HepG2 (cell line): Measurements from ENCODE around the gene AK4. TPM values are rescaled to one million over a fixed set of nuclear protein-coding genes. Genes with fewer than 3 reads are reported as not detected.

Experiments used
- AGO2 ChIP-seq: fragments of 200-400 bp; formaldehyde crosslinking; optimal IDR thresholded peaks from 2 replicates; pipeline ENCODE3; 2017; ENCODE audit warnings: mild to moderate bottlenecking, low read depth, low read length, moderate library complexity
- CEBPG ChIP-seq: IDR thresholded peaks from 2 replicates; pipeline ENCODE4 v1.6.1; 2016
- DNMT3B ChIP-seq: conservative IDR thresholded peaks from 2 replicates; pipeline ENCODE4 v1.6.1; 2016; ENCODE audit warnings: missing biosample characterization, control low read depth
- GZF1 ChIP-seq: sonication (generic); formaldehyde crosslinking; IDR thresholded peaks from 2 replicates; pipeline ENCODE4 v1.5.1; 2020; ENCODE audit warnings: mild to moderate bottlenecking, missing genetic modification reagents
- HNRNPUL1 ChIP-seq: fragments of 200-400 bp; formaldehyde crosslinking; IDR thresholded peaks from 2 replicates; pipeline ENCODE4 v1.6.1; 2017; ENCODE audit warnings: low read depth, mild to moderate bottlenecking, low read length, moderate library complexity
- HOXA5 ChIP-seq: sonication (generic); formaldehyde crosslinking; IDR thresholded peaks from 2 replicates; pipeline ENCODE4 v1.4.0; 2020; ENCODE audit warnings: missing genetic modification reagents
- KDM2A ChIP-seq: sonication (generic); formaldehyde crosslinking; IDR thresholded peaks from 2 replicates; pipeline ENCODE4 v1.4.0; 2020; ENCODE audit warnings: low read depth, missing genetic modification reagents, borderline replicate concordance
- MAX ChIP-seq: IDR thresholded peaks from 2 replicates; pipeline ENCODE4 v1.6.1; 2012; ENCODE audit warnings: inconsistent platforms
- PATZ1 ChIP-seq: sonication (generic); formaldehyde crosslinking; IDR thresholded peaks from 2 replicates; pipeline ENCODE4 v1.4.0; 2020; ENCODE audit warnings: missing genetic modification reagents
- RBAK ChIP-seq: sonication (generic); formaldehyde crosslinking; IDR thresholded peaks from 2 replicates; pipeline ENCODE4 v1.5.1; 2020; ENCODE audit warnings: mild to moderate bottlenecking, missing genetic modification reagents
- RBM22 ChIP-seq: fragments of 200-400 bp; formaldehyde crosslinking; optimal IDR thresholded peaks from 2 replicates; pipeline ENCODE3; 2017; ENCODE audit warnings: mild to moderate bottlenecking, low read length, moderate library complexity
- STAT6 ChIP-seq: sonication (generic); formaldehyde crosslinking; IDR thresholded peaks from 2 replicates; pipeline ENCODE4 v1.4.0; 2020; ENCODE audit warnings: missing genetic modification reagents, mild to moderate bottlenecking, borderline replicate concordance
- THAP9 ChIP-seq: sonication (generic); formaldehyde crosslinking; IDR thresholded peaks from 2 replicates; pipeline ENCODE4; 2020; ENCODE audit warnings: missing genetic modification reagents, mild to moderate bottlenecking, borderline replicate concordance
- ZFX ChIP-seq: sonication (generic); formaldehyde crosslinking; IDR thresholded peaks from 2 replicates; pipeline ENCODE4 v1.4.0; 2020; ENCODE audit warnings: mild to moderate bottlenecking, low read depth, missing genetic modification reagents, moderate library complexity
- ZFYVE20 ChIP-seq: sonication (generic); formaldehyde crosslinking; IDR thresholded peaks from 2 replicates; pipeline ENCODE4 v1.8.0; 2023; ENCODE audit warnings: low read depth, mild to moderate bottlenecking, moderate library complexity, missing genetic modification reagents, borderline replicate concordance
- ZMYM2 ChIP-seq: sonication (generic); formaldehyde crosslinking; IDR thresholded peaks from 2 replicates; pipeline ENCODE4 v1.8.0; 2022; ENCODE audit warnings: mild to moderate bottlenecking, missing genetic modification reagents
- ZNF253 ChIP-seq: sonication (generic); formaldehyde crosslinking; IDR thresholded peaks from 2 replicates; pipeline ENCODE4 v1.8.0; 2022; ENCODE audit warnings: mild to moderate bottlenecking, missing genetic modification reagents, borderline replicate concordance
- ZNF432 ChIP-seq: sonication (generic); formaldehyde crosslinking; IDR thresholded peaks from 2 replicates; pipeline ENCODE4 v1.5.0; 2020; ENCODE audit warnings: missing genetic modification reagents, mild to moderate bottlenecking, borderline replicate concordance
- ZNF652 ChIP-seq: IDR thresholded peaks from 2 replicates; pipeline ENCODE4 v1.6.1; 2016; ENCODE audit warnings: low read depth, borderline replicate concordance
- ZNF773 ChIP-seq: sonication (generic); formaldehyde crosslinking; IDR thresholded peaks from 2 replicates; pipeline ENCODE4 v1.4.0; 2020; ENCODE audit warnings: missing genetic modification reagents, borderline replicate concordance
- ZNF777 ChIP-seq: sonication (generic); formaldehyde crosslinking; IDR thresholded peaks from 2 replicates; pipeline ENCODE4 v1.4.0; 2020; ENCODE audit warnings: missing genetic modification reagents
- ZNF790 ChIP-seq: sonication (generic); formaldehyde crosslinking; IDR thresholded peaks from 2 replicates; pipeline ENCODE4 v1.8.0; 2022; ENCODE audit warnings: missing genetic modification reagents, mild to moderate bottlenecking, borderline replicate concordance
- polyA plus RNA-seq, 8 experiments: library from polyadenylated mRNA; depleted of rRNA in 3 of 8; stranded (reverse) in 7 of 8; unstranded in 1 of 8; fragments of >200 nt; fragmentation: Illumina TruSeq in 4 of 8; extraction: Trizol in 4 of 8; gene quantifications; 2 replicates each; pipeline versions ENCODE4 v1.2.1 to v1.2.3, GENCODE V29; 2011 to 2016; ENCODE audit warnings: low read depth in 4 of 8, missing spikeins in 1 of 8, mixed read lengths in 1 of 8; ENCODE audit not compliant: insufficient read depth in 1 of 8
- total RNA-seq, 5 experiments: library from RNA; depleted of rRNA; stranded (reverse); fragments of >200 nt; fragmentation: Illumina TruSeq; extraction: Trizol; gene quantifications; 2 replicates each; pipeline ENCODE4 v1.2.3, GENCODE V29; 2016; ENCODE audit warnings: low read depth in 1 of 5

AK4 gene
- total and polyA plus RNA-seq, 2 of the 13 experiments (the other 11 are each of a cell fraction or from before 2014, with no cell fraction given), result 110 to 160 TPM

- peak; percentile 61 for TF ChIP-seq PATZ1 (CRISPR knock-in tag)
- no peak for TF ChIP-seq DNMT3B (CRISPR knock-in tag)
- TF ChIP-seq ZNF773 (CRISPR knock-in tag), result no peak
- peak; percentile 38; the same call in 1 of the 2 replicates for TF ChIP-seq ZFX
- TF ChIP-seq HNRNPUL1, result no peak
- no peak for TF ChIP-seq GZF1 (CRISPR knock-in tag)
- no peak for TF ChIP-seq HOXA5 (CRISPR knock-in tag)
- no peak for TF ChIP-seq STAT6 (CRISPR knock-in tag)
- TF ChIP-seq ZFYVE20, result 0 out of 2 replicates have a peak, but pooled peaks have one; percentile 37
- TF ChIP-seq RBAK (CRISPR knock-in tag), result no peak
- TF ChIP-seq ZMYM2 (CRISPR knock-in tag), result no peak
- peak; percentile 38; the same call in 1 of the 2 replicates for TF ChIP-seq KDM2A (CRISPR knock-in tag)
- peak; percentile 57 for TF ChIP-seq AGO2
- peak; percentile 59 for TF ChIP-seq MAX
- no peak for TF ChIP-seq CEBPG (CRISPR knock-in tag)
- no peak for TF ChIP-seq THAP9
- 0 out of 2 replicates have a peak, but pooled peaks have one; percentile 25 for TF ChIP-seq ZNF777
- TF ChIP-seq ZNF652 (CRISPR knock-in tag), result no peak
- no peak for TF ChIP-seq ZNF432 (CRISPR knock-in tag)
- 0 out of 2 replicates have a peak, but pooled peaks have one; percentile 69 for TF ChIP-seq ZNF790 (CRISPR knock-in tag)
- peak; percentile 27 for TF ChIP-seq RBM22
- no peak for TF ChIP-seq ZNF253 (CRISPR knock-in tag)
These were observed 746 bp downstream of the AK4 start (continued) for GRCh38 chr1:65148548-65149350.
